ENCODE data around the gene PTPRR.

Gene PTPRR

DNA sequence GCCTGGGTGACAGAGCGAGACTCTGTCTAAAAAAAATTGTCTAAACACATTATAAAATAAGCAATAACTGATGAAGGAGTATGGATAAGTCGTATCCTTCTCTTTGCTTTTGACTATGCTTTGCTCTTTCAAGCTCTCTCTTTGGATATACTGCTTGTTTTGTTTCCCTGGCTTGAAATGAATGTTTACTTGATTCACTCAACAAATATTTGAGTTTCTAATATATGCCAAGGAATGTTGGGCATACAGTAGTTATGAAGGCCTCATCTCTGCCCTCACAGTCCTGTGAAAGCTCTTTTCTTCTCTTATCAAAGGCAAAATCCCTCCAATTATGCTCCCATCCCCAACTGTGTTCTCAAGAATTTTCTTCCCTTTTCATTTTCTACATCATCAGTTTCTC is 123.5 kb downstream of the PTPRR start:
- no peak for DNase-seq (ENCODE audit: low spot score)

DNA sequence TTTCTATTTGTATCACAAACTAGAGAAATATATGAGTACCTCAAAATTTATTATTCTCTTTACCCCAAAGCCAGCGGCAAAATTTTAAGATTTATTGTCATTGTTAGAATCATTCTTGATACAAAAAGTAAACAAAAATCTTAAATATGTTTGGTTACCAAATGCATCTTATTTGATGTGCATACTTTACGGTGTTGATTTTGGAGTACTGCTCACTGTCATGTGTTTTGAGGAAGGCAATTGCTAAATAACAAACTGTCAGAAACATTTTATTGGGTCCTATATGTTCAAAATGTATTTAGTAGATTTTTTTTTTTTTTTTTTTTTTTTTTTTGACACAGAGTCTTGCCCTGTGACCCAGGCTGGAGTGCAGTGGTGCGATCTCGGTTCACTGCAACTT is 124.9 kb downstream of the PTPRR start:
- no peak for DNase-seq (ENCODE audit: low spot score)

DNA sequence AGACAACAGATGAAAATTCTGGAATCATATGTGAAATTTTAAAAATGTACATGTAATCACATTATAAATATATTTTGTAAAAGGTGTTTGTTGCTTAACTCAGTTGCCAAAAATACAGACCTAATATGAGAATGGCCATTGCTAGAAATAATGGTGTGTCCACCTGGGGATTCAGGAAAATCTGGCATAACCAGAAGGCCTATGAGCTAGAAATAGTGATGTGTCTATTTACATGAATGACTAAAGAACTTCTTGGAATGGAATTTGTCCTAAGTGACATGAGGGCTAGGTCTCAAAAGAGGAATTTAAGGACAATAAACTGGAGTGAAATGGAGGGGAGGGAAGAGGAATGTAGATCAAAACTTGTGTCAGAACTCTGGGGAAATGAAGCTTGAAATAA is 126.4 kb downstream of the PTPRR start:
- DNase-seq (ENCODE audit: low spot score), result no peak

DNA sequence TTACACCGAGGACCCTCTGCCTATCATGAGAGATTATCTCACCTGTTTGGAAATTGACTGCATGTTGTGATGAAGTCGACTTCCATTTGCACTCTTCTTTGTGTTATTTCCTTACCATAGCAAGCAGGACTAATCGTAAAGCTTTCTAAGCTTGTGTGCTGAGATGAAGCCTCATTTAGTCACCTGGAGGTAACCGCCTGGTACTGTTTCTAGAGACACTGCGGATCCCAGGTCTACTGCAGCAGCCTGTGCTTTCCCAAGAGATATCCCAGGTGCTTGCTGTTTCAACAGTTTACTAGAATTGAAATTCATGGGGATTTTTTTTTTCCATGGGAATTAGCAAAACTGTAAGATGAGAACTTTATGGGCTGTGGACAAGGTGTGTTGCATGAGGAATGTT is 131.8 kb downstream of the PTPRR start:
- DNase-seq (ENCODE audit: low spot score), result no peak

DNA sequence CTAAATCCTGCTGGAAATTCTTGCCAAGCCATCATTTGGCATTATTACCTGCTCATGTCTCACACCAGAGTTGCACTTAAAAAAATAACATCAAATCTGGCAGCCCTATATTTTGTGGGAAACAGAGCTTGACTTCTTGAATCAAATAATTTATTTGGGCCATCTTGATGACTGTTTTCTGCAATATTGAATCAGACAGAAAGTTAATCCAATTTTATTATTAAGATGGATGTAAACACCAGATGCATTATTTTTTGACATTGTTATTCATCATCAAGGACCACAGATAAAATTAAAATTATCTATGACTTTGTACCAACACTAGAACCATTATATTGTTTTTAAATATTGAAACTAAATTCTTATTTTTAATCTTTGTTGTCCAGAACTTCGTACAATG is 132.9 kb downstream of the PTPRR start:
- DNase-seq (ENCODE audit: low spot score), result no peak

DNA sequence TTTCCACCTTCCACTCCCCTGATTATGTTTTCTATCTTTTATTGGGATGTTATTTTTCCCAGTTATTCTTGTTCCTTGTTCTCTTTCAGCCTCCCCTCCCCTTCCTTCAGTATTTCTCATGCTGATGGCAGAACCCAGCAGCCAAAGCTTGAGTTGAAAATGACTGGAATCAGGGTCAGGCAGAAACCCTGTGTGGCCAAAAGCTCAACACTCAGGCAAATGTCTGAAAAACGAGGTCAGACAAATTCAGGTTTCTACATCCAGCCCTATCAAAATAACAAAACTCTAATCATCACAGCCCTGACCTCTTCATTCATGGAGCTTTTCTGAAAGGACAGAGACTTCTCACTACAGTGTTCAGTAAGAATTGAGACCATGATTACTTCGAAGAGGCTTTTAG is 134.6 kb downstream of the PTPRR start:
- no peak for DNase-seq (ENCODE audit: low spot score)

DNA sequence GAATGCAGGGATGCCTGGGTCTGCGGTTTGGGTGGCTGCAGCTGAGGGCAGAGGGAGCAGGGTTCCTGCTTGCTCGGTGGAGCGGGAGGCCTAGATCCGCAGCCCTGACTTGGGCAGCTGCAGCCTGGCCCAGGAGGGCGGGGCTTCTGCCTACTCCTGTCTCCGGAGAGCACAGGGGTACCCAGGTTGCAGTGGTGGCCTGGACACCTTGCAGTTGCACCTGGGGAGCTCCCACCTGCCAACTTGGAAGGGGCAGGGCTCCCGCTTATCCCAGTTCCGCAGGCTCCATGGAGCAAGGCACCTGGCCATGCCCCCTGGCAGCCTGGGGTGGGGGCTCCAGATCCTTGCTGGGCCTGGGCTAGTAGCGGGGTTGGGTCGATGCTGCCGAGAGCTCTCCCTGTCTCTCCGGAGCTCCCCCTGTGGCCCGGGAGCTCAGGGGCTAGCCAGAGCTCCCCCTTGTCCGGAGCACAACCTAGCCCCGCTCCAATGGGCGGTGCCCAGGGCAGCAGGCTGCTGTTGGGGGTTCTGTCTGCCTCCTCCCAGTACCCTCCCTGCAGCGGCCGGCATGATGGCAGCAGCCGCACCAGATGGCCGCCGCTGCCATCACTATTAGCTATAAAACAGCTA is 136.4 kb downstream of the PTPRR start:
- DNase-seq (ENCODE audit: low spot score), result no peak

DNA sequence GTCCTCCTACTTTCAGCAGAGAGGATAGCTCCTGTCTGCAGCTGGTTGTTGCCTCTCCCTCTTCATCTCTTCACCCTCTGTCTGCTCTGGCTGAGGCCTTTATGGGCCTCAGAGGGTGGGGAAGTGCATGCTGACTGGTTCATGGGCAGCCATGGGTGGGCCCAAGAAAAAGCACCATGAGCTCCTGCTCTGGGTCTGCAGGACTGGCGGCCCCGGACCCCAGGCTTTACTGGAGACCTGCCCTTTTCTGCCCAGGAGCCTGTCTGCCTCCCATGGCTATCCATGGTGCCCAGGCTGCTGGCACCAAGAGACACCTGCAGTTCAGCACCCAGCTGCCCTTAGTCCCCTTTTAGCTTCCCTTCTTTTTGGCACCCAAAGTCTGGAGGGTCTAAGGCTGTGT is 137.1 kb downstream of the PTPRR start:
- DNase-seq (ENCODE audit: low spot score), result no peak

DNA sequence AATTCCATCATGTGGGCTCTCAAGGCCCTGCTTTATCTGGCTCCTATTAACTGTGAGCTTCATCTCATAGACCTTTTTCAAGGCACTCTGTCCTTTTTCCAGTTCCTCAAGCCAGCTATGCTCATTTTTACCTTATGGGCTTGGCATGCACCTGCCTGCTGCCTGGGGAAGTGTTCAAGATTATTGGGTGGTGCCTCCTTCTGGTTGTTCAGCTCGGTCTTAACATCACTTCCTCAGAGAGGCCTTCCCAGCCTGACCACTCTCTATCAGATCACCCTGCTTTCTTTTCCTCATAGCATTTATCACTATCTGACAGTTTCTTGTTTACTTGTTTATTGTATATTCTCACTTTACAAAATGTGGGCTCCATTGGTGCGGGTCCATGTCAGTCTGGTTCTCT is 141.3 kb downstream of the PTPRR start:
- DNase-seq (ENCODE audit: low spot score), result no peak

DNA sequence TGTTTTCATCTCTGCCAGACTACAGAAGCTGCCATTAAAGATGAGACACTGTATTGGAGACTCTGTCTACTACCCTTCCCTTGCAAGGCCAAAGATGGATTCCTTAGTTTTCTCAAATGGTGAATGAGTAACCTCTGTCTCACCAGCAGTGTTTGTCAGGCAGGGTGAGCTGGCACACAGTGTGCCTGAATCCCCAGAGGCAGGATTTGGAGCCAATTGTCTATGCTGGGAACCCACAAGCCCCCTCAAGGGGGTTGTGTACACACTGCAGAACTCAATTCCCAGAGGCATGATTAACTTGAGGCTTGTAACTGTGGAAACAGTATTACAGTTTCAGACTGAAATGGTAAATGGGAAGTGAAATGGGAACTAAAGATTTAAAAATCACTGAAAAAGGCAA is 146.5 kb downstream of the PTPRR start:
- DNase-seq (ENCODE audit: low spot score), result no peak

DNA sequence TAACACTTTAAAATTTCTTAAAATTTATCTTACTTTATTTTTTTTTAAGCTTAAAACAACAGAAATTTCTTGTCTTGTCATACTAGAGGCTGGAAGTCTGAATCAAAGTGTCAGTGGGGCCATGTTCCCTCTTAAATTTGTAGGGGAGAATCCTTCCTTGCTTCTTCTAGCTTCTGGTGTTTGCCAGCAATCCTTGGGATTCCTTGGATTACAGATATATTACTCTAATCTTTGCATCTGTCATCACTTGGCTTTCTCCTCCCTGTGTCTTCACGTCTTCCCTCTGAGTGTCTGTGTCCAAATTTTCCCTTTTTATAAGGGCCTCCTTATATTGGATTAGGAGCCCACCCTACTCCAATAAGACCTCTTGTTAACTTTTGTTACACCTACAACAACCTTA is 147.7 kb downstream of the PTPRR start:
- no peak for DNase-seq (ENCODE audit: low spot score)

DNA sequence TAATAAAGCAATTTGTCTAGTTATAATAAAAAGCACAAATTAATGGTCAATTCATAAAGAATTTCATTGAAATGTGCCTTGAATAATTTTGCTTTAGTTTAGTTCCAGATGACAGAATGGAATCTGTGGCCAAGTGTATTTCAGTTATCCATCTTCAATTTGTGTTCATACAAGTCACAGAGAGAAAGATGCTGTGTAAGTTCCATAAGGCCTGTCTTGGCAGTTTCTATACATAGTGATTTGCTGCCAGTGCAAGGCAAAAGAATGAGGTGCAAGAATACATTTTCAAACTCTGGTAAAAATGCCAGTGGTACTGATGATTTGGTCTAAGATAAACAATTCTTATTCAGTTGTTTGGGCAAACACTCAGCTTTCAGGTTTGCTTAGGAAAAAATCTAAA is 149.0 kb downstream of the PTPRR start:
- DNase-seq (ENCODE audit: low spot score), result no peak

DNA sequence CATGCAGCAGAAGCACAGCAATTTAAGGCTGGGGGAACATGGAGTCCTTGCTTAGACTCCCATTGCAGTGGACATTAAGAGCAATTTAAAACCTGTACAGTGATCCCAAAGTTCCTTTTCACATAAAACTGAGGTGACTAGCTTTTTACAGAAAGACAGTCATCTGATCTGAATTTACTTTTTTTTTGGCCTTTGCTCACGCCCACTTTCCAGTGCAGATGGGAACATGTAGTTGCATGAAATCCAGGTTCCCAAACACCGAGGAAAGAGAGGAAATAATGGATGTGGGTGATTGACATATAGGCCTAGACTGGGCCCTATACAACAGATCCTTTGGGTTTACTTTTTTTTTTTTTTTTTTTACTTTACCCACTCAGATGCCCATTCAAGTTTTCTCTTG is 156.9 kb downstream of the PTPRR start:
- DNase-seq (ENCODE audit: low spot score), result no peak

DNA sequence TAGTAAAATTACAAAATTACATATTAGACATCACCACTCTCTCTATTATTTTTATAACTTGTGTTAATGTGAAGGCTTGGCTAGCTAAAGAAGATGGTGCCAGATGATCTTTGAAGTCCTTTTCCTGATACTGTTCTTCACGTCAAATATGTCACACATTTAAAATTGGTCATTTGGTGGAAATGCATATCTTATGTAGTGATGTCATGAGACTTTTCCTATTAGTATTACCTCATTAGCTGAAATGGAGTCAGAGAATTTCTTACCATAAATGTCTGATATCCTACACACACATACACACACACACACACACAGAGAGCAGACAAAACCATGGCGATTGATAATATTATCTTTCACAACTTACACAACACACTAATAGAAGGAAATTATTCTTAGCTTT is 158.5 kb downstream of the PTPRR start:
- no peak for DNase-seq (ENCODE audit: low spot score)

DNA sequence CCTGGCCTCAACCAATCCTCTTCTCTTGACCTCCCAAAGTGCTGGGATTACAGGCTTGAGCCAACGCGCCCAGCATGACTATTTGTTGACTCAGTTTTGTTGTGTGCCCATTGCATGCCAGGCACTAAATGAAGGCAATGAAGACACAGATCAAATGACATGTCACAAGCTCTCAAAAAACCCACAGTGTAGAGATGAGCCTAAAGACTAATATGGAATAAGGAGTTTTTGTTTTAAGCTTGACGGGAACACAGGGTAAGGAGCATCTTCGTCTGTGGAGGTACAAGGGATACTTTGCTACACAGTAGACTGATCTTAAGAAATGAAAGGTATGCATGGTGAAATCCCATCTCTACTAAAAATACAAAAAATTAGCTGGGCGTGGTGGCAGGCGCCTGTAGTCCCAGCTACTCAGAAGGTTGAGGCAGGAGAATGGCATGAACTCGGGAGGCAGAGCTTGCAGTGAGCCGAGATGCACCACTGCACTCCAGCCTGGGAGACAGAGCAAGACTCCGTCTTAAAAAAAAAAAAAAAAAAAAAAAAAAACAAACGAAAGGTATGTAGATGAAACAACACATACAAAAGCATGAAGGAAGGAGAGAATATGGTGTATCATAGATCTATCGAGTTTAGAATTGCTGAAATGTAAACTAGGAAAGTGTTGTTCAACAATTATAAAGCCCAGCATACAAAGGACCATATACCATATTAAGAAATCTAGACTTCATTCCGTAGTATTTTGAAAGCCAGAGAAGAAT is 161.2 kb downstream of the PTPRR start:
- no peak for DNase-seq (ENCODE audit: low spot score)

DNA sequence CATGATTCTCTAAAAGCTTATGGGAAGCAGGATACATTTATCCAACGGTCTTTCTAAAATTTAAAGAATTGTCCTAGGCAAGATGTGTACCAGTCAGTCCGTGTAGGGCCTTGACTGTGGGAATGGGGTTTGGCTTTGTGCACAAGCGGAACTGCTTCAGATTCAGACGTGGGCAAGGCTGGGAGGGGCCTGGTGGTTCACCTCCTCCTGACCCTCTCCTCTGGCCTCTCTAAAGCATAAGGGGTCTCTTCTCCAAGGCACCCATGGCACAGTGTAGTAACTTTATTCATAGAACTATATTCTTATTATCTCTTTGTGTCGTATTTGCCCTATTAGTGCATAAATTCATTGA is 162.1 kb downstream of the PTPRR start:
- no peak for DNase-seq (ENCODE audit: low spot score)

DNA sequence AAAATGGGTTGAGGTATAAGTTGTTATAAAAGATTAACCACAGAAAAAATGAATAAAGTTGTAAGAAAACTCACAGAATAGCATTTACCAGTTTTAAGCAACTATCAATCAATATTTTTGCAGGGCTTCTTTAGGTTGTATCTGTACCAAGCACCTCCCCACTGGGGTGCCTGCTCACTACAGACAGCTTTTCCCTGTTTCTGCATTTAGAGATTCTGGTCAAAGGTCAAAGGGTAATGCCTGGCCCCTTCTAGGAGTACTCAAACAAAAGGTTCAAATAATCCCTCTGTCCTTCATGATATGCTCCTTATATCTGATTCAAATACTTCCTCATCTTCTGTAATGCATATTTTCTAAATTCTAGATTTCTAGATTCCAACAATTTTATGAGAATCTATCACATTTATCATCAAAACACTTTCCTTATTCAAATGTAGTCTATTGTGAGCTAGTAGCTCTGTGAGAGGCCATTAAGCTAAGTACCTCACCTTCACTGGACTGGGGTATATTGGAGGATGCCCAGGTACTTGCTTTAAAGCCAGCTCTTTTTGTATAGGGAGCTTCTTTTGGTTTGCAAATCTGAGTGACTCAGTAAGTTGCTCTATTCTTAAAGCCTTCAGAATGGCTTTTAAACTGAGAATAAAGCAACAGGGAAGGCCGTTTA is 162.6 kb downstream of the PTPRR start:
- no peak for DNase-seq (ENCODE audit: low spot score)

DNA sequence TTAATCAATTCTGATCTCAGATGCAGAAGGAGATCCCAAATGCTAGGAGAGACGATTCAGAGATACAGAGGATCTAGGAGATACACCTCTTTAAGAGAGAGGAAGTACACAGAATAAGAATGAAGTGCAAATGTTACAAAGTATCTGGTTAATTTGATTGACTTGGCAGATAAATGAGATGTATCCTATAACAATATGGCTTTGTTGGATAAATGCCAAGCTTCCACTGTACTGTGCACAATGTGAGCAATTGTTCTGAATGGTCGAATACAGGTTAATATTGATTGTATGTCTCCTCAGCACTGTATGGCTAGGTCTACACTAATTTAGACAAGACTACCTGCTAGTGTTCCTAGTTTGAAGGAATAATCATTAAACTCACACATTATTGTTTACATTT is 163.7 kb downstream of the PTPRR start:
- DNase-seq (ENCODE audit: low spot score), result no peak

DNA sequence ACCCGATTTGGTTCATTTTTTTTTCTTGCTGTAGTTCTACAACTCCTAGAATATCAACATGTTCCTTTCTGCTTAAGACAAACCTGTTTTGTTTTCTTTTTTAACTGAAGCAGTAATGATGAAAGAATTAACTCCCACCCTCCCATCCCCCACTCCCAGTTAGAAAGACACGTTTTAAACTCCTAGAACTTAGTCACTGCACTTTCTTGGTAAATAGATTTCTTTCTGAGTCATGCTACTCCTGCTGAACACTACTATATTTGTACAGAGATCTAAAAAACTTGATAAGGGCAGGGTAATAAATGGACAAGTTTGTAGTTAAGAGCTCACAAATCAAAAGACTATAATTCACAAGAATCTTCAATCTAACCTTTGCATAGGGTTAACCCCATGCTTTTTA is 164.4 kb downstream of the PTPRR start:
- DNase-seq (ENCODE audit: low spot score), result no peak

DNA sequence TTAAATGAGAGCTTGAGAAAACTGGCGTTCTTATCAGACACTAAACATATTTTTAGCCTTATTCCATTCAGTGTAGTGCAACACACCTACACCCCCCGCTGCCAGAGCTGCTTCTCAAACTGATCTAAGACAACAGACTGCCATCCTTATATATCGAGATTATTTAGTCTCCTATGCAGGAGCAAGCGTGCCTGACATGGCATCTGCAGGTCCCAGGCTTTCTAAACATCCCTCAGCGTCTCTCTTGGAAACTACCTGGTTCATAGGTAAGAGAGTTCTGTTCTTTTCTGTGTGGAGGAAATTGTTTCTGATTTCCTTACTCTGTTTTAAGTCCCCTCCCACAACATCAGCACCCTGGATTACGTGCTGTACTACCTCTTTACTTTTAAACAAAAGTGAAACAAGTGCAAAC is 166.2 kb downstream of the PTPRR start:
- no peak for DNase-seq (ENCODE audit: low spot score)

DNA sequence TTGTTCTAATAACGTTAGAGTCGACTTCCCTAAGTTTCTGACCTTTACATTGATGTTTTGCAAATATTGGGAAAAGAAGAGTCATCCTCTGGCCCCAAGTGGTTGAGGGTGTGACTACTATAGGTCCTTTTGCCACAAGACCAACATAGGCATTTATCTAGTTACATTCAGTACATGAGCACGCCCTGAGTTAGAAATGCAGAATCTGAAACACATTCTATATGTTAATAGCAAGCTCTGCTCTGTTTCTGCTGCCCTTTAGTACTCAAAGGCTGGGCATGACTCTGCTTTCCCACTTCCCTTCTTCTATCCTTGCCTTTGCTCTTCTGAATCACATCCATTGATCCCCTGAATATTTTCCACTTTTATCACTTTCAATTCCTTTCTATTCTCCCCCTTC is 168.2 kb downstream of the PTPRR start:
- DNase-seq (ENCODE audit: low spot score), result no peak

DNA sequence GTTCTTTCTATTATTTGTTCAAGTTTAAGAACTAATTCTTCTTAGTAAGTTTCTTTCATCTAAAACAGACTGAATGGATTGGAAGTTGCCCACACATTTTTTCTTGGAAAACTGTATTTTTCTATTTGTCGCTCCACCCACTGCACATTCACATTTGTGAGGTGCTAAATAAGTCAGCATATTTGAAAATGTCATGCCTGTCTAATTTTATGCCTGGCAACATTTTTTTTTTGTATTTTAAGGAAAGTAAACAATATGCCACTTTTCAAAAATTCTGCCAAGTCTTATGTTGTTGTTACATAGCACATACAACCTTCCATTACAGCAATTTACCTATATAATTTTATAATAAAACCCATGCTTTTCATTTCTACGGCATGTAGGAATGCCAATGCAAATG is 170.6 kb downstream of the PTPRR start:
- no peak for DNase-seq (ENCODE audit: low spot score)

DNA sequence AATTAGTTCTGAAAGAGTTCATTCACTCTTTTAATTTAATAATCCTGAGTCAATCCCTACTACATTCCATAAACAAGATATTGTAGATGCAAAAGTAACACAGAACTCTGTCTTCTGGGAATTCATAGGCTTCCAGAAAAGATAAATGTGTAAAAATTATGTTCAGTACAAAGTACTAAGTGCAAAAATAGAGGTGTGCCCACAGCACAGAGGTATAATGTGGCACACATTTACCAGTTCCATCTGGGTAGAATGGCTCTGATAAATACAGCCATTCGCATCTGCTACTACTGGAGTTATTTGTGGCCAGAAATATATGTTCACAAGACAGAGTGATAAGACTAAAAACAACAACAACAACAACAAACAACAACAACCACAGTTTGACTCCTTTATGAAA is 171.7 kb downstream of the PTPRR start:
- no peak for DNase-seq (ENCODE audit: low spot score)

Measured in CD4-positive, alpha-beta T cell treated with Interleukin-6 at 100 ng/mL for 8 hours (primary cell).